GM19372 (cell line): ENCODE results near the gene TEC.
A peak's percentile ranks its signal among the peaks of the same experiment; 100 is the strongest.

ENCODE experiments used
- ATAC-seq: cut with Tn5 transposase; IDR thresholded peaks from one replicate; pipeline ENCODE4 v1.9.1; 2021; ENCODE audit warnings: mild to moderate bottlenecking, low read depth, moderate library complexity; ENCODE audit not compliant: unreplicated experiment

The TEC gene

DNA sequence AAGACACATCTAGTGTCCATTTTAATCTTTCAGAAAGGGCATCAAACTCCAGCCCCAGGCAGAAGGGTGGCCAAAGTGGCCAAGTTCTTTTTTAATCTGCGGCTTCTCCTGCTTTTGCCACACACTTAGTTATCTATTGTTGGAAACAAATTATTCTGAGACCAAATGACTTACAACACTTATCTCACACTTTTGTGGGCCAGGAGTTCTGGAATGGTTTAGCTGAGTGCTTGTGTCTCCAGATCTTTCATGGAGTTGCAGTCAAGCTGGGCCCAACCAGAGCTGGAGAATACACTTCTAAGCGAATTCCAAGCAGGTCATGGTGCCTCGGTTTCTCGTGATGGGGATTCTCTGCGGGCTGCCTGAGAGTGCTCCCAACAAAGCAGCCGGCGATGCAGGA, 139.5 kb downstream of the TEC start:
- ATAC-seq = no peak

DNA sequence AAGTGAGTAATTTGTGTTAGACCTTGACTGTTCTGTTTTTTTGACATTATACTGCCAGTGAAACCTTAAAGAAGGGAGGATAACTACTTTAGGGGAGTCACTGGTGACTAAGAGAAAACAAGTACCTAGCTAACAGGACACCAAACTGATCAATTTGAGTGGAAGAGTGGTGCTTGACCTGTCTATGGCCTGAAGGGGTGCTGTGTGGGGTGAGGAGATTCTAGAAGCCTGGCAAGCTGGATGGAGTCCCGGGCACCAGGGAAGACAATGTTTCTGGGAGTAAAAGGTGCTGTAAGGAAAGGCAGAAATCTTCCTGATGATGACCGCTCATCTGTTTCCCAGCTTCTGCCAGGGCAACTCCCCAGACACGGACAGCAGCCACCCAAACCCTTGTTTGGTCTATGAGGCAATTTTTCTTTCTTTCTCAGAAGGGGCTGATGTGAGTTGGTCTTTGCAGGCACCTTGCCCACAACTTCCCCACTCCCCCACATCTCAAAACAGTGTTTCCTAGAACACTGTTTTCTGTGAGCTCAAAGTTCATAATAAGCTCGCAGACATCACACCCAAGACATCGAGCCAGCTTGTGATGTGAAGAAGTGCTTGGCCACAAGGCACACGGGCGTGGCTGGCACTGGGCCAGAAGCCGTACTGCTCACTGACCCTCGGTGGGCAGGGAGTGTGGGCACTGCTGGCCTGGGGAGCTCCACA, 140.2 kb downstream of the TEC start:
- no peak for ATAC-seq

DNA sequence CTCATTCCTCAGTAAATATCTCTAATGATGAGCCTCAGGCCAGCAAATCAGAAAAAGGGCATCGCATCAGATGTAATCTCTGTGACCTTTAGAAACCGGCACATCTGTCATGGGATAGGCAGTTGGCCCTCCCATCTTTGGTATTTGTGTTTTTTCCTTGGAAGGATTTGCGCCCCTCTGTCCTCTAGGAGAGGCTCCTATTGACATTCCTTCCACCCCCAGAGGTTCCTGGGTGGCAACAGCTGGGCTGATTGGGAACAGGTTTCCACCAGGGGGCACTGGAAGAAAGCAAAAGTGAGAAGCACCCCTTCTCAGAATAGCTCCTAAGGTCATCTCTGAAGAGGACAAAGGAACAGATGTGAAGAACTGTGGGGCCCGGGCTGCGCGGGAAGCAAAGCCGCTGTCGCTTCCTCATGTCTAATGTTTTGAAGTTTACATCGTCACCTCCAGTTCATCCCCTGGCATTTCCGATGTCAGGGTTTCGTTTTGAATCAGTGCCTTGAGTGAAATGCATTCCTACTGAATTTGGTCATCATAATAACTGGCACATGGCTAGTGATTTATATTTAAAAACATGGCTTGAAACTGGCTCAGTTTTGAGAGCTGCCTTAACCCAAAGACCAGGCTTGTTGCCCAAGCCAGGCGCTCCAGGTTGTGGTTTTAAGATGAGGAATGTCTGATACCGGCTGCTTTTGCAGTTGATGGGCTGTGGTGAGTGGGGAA, 141.8 kb downstream of the TEC start:
- peak; percentile 77 for ATAC-seq

DNA sequence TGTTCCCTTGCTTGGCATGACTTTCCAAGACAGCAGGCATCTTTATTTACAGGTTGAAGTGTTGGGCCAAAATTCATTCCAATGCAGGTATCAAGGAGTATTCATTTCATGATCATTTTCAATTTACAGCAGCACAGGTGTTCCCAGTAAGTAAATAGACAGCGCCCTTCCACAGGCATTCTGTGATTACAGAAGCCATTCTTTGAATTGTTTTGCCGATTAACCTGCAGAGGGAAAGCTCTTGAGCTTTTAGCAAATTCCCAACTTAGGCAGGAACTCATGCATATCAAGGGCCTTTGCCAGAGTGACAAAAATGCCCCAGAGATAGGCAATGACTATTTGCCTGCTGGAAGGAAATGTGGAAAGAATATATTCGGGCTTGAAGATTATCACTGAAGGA, 142.4 kb downstream of the TEC start:
- ATAC-seq = no peak

DNA sequence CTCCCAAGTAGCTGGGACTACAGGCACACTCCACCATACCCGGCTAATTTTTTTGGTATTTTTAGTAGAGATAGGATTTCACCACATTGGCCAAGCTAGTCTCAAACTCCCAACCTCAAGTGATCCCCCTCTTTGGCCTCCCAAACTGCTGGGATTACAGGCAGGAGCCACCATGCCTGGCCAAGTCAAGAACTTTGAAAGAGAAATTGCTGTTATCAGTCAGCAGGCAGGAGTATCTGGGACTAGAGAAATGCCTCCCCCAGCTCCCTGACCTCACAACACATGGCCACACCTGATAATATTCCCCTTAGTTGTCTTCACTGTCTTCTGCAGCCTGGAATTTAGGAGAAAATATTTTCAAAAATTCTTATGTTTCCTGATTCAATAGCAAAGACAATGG, 143.0 kb downstream of the TEC start:
- no peak for ATAC-seq

DNA sequence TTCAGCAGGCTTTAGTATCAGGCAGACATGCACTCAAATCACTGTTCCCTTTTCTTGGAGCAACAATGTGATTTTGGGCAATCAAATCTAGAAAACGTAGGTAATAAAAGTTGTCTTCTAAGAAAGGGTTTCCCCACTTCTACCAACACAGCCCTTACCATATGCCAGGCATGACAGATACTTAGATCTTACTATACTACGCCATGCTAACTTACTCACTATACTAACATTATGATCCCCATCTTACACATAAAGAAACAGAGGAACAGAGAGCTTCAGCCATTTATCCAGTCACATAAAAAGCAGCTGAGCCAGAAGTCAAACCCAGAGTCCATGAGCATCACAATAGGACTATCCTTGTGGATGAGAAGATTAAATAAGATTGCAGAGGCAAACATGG, 144.8 kb downstream of the TEC start:
- ATAC-seq = no peak

DNA sequence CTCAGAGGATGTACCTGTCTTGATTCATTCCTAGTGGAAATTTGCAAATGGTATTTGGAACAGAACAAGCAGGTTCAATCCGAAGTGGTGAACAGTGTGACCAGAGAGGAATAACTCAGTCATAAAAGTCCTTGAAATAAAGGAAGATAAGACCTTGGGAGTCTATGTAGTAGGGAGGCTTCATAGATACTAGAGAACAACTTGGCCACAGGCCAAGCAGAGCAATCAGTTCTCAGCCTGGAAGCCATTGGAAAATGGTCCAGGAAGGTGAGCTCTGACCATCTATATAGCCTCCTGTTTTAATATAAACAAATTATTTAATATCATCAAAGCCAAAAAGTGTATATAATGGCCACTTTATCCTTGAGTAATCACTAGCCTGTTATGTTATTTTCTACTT, 146.9 kb downstream of the TEC start:
- ATAC-seq = no peak

DNA sequence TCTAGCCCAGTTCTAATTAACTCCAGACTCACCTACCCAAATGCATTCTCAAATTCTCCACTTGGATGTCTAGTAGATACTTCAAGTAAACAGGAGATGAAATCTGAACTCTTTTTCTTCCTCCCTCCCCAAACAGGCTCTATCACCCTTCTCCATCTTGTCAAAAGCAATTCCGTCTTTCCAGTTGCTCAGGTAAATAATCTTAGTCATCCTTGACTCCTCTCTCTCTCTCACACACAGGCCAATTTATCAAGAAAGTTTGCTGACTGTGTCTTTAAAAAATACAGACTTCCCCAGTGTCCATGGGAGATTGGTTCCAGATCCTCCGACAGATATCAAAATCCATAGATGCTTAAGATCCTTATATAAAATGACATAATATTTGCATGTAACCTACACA, 148.5 kb downstream of the TEC start:
- no peak for ATAC-seq

DNA sequence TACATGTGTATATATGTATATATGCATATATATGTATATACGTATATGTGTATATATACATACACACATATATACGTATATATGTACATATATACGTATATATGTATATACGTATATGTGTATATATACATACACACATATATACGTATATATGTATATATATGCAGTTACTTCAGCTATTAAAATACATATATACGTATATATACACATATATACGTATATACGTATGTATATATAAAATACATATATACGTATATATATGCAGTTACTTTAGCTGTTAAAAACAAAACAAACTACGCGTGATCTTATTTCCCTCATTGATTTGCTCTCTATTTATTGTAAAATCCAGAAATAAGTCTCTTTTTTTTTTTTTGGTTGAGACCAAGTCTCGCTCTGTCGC, 149.5 kb downstream of the TEC start:
- no peak for ATAC-seq

DNA sequence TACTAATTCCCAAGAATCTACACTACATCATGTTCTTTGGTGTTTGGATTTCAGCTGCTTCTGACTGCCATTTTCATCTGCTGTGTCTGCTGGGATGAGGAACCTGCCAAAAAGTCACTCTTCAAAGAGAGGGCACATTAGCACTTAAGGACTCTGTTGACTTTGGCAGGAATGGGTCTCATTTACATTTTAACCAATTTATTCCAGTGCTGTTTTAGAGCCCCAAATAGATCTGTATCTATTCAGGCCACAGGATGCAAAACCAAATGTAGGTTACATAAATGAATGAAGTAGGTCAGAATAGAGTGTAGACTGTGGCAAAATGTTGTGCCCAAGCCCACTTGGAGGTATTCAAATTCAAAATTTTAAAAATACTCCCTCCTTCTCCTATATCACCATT, 150.0 kb downstream of the TEC start:
- ATAC-seq = no peak

DNA sequence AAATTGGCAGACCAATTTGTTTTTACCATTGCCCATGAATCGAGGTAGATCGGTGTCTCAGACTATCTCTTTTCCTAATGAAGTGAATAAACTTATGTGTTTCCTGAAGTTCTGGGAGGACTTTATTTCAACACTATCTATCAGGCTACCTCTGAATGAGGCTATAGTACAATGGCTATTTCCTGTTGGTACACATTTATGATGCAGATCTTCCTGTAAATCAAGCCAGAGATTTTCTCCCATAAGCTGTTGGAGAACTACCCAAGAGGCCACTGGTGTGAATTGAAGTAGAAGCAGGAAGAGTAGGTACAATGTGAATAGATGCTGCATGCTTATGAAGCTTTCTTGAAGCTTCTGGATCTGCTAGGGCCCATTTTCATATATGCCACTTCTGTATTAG, 151.6 kb downstream of the TEC start:
- ATAC-seq = no peak

DNA sequence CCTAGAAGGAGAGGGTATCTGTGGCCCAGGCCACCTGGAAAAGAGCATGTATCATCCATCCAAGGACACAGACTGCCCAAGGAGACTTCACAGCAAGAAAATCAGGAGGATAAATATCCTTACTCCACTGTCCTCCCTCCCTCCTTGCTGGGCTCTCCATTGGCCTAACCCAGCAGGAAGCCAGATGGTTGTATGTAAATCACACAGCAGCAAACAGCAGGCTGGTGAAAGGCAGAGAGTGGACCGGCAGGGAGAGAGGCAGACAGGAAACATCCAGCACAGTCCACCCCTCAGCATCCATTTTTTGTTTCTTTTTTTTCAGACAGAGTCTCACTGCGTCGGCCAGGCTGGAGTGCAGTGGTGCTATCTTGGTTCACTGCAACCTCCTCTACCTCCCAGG, 153.1 kb downstream of the TEC start:
- no peak for ATAC-seq

DNA sequence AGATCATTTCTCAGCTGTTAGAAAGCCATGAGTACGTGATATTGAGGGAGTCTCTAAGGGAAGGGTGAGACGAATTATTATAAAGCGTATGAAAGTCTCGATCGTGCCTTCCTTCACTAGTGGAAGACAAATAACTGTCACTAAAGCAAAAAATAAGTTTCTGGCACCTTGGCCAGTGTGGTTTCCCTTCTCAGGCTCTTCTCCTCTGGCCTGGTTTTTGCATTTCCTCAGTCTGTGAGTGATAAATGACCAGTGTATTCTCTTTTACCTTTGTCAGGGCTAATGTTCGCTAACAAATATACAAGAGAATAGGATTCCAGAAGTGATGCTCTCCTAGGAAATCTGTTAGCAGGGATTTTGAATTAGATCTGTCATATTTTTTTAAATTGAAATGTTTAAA, 155.2 kb downstream of the TEC start:
- no peak for ATAC-seq

DNA sequence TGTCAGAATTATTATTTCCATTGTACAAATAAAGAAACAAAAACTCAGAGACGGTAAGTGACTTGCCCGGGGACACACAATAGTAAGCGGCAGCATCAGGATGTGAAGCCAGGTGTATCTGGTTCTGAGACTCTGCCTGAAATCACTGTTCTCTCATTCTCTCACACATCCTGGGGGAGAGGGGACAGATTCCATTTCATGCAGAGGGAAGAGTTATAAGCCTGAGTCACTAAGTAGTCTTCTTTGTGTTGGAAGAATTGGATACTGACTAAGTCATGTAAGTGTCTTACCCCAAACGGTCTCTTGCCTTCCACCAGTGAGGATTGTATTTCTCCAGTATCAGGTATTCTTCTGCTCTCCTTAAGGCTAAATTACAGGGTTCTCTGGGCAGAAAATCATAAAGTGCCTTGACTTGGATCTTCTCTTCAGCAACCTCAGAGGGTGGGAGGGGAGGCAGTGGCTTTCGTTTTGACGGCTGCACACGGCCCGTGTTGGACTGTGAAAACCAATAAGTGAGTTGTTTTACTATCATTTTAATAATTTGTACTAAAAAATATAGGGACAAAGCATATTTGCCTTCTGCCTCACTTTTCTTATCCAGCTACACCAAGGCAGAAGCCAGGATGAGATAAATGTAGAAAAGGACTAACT, 157.5 kb downstream of the TEC start:
- ATAC-seq = no peak

DNA sequence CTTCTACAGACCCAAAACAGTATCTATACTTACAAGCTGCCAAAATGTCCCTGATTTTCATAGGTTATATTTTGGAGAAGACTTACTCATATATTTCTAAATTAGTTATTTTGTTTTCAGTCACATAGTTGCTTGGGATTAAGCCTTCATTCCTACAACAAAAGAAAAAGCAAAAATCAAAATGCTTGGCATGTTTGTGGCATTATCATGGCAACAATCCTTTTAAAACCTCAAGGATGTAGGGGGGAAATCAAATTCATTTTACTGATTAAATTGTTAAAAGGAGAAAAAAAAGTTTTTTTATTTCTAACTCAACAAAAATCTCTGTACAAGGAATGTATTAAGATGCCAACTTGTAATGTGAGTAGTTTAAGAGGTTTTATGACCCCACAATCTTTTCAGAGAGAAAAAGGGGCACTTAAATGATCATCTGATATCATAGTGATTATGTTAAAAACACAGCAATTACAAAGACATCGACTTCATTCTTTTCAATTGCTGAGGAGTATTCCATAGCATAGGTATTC, 159.1 kb downstream of the TEC start:
- no peak for ATAC-seq

DNA sequence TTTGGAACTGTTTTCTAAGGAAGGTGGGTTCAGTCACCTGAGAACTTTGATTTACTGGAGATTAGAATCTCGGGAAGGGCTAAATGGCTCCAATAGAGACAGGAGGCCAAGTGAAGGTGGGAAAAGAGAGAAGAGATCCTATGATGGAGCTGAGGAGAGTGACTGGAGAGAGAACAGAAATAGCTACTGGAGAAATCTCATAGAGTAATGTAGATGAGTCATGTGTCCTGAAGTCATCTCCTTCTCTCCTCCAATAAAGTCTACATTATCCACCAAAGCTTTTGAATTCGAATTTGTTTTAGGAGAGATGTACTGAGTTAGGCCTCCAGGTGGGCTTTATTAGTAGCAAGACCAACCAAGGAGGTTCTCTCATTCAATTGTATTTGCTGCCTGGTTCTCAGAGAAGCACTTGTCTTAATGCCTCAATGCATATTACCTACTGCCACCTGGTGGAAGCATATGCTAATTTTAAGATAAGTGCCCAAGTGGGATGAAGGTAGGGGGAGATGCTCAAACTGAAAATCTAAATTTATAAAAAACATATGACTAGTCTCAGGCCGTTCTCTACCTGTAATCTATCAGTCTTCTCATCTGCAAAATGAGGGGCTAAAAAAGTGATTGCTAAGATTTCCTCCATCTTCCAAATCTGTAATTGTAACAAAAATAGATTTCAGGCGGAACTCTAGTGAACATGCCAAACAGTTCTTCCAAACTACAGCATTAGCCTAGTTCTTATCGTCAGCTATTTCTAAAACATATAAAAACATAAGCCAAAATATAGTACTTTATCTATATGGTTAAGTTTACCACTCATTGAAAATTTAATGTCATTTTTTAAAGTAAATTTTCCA, 160.0 kb downstream of the TEC start:
- peak; percentile 75 for ATAC-seq

DNA sequence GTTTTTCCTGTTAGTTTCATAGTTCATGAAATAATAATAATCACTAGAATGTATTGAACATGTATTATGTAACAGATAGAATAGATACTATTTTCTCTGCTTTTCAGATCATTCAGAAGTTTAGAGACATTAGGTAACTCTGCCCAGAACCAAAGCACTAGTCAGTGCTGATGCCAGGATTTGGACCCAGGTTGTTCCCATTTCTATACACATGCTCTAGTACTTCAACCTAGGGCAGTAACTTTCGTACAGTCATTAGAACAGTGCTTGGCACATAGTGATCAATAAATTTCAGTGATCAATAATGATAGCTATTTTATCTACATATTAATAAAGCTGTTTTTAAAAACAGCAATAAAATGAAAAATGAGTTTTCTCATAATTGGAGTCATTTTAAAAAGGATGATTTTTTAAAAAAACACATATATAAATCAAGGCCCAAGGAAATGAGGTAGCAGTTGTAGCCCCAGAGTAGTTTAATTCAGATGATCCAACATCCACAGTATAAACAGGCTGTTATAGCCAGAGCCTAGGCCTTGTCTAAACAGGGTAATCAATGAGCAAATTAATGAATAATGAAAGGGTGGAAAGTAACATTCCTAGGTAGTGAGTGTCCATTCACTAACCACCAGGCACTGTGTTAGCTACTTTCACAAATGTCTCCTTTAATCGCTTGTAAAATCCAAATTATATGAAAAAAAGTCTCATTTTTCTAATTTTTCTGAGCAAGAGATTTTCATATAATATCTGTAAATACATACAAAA, 161.1 kb downstream of the TEC start:
- ATAC-seq = no peak

DNA sequence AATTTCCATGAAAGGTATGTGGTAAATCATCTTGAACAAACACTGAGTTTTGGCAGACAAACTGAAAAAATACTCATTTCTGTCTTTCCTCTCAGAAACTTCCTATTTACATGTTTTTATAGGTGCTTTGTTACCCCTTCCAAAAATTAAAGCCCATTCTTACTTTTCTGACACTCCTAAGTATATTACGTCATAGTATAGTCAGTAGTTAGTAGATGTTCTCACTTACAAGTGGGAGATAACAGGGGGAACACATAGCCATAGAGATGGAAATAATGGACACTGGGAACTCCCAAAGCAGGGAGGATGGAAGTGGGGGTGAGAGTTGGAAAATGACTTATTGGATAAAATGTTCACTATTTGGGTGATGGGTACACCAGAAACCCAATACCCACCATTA, 164.4 kb downstream of the TEC start:
- ATAC-seq = no peak

DNA sequence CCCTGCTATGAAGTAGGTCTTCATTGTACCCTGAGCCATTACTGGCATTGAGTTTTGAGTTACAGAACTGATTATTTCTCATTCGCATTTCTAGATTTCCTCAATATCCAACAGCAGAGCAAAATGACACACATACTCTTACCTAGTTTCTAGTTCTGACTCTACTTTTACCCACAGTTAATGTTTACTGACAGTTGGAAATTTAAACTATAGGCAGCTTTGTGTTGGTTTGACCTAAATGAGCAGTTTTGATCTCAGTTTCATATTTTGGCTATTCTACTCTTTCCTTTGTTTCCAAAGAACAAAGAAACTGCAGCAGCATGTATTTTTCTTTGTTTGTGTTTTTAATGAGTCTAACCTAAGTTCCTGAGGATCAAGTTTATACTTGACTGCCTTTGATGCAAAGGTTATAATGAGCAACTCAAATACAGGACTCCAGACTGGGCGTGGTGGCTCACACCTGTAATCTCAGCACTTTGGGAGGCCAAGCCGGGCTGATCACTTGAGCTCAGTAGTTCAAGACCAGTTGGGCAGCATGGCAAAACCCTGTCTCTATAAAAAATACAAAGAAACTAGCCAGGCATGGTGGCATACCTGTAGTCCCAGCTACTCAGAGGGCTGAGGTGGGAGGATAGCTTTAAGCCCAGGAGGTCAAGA, 166.0 kb downstream of the TEC start:
- ATAC-seq = no peak

DNA sequence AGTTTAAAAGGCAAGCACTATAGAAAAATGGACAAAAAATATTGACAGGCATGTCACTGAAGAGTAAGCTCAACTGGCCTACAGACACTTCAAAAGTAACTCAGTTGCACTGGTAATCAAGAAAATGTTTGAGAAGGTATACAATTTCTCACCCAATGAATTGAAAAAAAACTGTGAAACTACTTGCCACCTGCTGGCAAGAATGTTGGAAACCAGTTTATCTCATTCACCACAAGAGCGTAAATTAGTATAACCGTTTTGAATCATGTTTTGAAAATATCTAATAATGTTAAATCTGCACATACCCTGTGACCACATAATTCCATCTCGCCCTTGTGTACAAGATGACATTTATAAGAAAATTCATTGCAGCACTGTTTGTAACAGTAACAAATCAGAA, 167.3 kb downstream of the TEC start:
- ATAC-seq = no peak
